Stimulated activated CD8-positive, alpha-beta memory T cell treated with anti-CD3 and anti-CD28 coated beads, Interleukin-7, amount 100 ng/mL, for 1 hour (primary cell): ENCODE data around the gene MOB1B.

Source experiments
- DNase-seq, 2 donors: peaks; one replicate each; pipeline ENCODE4 v3.0.0-alpha.2; 2020; ENCODE audit warnings: low read depth in 2 of 2

Gene MOB1B

GRCh38 chr4:70914631-70915030 is 12.5 kb downstream of the MOB1B start:
- DNase-seq: no peak

DNA sequence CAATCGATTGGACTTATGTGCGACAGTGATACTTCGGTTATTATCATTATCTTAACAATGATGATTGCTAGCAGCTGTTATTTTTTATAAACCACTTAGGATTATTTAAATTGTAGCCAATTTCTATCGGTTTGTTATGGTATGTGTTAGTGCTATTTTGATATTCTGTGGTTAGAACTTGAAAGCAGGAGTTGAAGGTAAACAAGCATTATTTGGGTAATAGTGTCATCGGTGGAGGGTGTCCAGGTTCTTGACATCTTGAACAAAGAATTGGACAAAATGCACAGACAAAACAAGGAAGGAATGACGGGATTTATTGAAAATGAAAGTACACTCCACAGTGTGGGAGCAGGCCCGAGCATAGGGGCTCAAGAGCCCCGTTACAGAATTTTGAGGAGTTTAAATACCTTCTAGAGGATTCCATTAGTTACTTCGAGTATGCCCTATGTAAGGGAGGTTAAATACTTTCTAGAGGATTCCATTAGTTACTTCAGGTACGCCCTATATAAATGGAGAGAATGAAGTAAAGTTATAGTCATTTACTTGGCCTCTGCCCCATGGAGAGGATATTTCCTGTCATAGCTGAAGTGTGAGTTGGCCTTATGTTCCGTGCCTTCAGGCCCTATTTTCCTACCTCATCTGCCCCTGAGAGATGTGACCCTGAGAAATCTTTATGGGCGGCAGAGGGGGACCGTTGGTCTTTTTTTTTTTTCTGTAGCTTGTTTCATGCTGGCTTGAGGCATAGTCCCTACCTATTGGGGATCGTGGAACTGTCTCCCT is 13.1 kb downstream of the MOB1B start:
- DNase-seq: no peak

- DNase-seq: no peak
Measured at GRCh38 chr4:70915874-70916559, 13.8 kb downstream of the MOB1B start.

GRCh38 chr4:70920592-70920991 is 18.4 kb downstream of the MOB1B start:
- DNase-seq: no peak

- no peak for DNase-seq
Measured at GRCh38 chr4:70925418-70925817, 23.2 kb downstream of the MOB1B start.

DNA sequence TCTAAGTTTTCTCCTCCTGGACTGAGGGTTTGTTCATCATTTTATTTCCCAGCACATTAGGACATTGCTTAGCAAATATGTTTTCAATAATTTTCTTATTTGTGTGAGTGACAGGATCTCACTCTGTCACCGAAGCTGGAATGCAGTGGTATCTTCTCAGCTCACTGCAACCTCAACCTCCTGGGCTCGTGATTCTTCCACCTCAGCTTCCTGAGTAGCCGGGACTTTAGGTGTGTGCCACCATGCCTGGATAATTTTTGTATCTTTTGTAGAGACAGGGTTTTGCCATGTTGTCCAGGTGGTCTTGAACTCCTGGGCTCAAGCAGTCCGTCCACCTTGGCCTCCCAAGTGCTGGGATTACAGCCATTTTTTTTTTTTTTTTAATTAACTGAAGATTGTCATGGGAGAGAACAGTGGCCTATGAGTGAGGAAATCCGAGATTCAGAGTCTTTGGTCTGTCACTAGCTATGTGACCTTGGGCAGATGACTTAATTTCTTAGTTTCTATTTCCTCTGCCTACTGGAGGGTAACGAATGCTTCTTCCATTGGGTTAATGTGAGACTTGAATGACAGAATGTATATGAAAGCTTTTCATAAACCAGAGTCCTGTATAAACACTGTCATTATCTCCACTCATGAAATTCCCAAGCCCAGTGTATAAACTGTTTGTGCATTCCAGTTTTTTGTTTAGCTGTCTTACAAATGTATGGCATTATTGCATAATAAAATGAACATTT is 23.9 kb downstream of the MOB1B start:
- no peak for DNase-seq

GRCh38 chr4:70927502-70928137 is 25.5 kb downstream of the MOB1B start:
- no peak for DNase-seq

GRCh38 chr4:70930530-70931256 is 28.5 kb downstream of the MOB1B start:
- DNase-seq: no peak

GRCh38 chr4:70931347-70931746 is 29.2 kb downstream of the MOB1B start:
- DNase-seq: no peak

- DNase-seq: no peak
Measured at GRCh38 chr4:70932984-70933383, 30.8 kb downstream of the MOB1B start.

DNA sequence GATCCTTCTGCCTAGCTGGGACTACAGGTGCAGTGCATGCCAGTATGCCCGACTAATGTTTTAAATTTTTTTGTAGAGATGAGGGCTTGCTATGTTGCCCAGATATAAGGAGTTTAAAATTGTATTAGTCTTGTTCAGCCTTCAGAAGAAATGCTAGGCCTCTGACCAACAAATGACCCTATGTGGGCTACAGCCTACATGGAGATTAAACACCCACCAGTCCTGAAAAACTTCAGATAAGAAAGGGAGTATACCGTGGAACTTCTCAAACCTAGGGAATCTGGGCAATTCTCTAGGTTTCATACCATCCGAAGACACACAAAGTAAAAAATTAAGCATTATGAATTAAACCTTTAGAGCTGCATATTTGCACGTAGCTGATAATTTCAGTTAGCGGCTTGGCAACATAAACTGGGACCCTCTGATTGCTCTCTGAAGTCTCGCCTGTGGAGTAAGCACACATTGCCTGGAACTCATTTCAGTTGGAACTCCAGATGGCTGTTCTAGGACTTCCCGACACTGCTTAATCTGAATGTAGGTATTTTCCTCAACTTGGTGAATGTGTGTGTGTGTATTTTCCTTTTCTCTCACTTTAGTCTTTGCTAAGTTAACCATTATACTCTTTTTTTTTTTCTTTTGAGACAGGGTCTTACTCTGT is 33.0 kb downstream of the MOB1B start:
- no peak for DNase-seq

DNA sequence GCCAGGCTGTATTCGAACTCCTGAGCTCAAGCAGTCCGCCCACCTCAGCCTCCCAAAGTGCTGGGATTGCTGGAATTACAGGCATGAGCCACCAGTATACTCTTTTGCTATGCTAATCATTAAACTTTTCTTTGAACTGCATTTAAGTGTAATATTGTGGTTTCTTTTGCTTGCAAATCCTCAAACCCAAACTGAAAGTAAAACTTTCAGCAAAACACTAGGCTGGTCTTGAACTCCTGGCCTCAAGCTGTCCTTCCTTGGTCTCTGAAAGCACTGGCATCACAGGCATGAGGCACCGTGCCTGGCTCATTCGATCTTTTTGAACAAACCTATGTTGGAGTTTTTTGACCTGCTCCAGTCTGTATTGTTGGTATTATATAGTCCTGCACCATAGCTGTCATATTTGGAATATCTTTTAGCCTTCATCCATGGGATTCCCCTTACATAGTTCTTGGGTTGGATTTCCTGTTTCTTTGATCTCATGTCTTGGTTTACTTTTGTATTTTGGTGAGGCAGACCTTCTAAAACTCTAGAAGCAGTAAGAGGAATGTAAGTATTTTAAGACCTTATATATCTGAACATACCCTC is 34.1 kb downstream of the MOB1B start:
- DNase-seq: no peak

- no peak for DNase-seq
Measured at GRCh38 chr4:70938086-70938485, 35.9 kb downstream of the MOB1B start.

DNA sequence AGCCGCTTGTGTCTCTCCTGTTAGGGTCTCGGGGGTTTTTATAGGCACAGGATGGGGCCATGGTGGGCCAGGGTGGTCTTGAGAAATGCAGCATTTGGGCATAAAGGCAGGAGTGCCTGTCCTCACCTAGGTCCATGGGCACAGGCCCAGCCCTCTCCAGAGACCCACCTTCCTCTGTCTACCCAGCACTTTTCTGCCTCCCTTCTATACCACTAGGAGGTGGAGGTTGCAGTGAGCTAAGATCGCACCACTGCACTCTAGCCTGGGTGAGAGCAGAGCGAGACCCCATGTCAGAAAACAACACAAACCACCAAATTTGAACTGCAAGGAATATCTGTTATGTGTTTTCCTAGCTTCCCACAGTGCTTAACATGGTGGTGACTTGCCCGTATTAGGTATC is 38.0 kb downstream of the MOB1B start:
- DNase-seq: no peak

DNA sequence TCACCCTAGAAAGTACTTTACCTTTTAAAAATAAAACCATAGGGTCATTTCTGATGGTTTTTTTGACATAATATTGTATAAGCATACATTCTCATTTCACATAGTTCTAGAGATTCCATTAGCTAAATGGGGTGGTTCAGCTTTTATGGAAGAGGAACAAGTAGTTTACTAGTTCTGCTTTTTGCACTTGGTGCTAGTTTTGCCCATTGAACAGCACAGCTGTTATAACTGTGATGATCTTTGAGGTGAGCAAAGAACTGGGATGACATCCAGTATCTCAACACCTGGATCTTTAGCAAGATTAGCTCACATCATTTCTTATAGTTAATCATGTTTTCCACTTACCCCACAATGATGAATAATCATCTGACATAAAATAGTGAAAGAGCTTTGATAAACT is 40.9 kb downstream of the MOB1B start:
- no peak for DNase-seq

GRCh38 chr4:70945046-70945445 is 42.9 kb downstream of the MOB1B start:
- no peak for DNase-seq

DNA sequence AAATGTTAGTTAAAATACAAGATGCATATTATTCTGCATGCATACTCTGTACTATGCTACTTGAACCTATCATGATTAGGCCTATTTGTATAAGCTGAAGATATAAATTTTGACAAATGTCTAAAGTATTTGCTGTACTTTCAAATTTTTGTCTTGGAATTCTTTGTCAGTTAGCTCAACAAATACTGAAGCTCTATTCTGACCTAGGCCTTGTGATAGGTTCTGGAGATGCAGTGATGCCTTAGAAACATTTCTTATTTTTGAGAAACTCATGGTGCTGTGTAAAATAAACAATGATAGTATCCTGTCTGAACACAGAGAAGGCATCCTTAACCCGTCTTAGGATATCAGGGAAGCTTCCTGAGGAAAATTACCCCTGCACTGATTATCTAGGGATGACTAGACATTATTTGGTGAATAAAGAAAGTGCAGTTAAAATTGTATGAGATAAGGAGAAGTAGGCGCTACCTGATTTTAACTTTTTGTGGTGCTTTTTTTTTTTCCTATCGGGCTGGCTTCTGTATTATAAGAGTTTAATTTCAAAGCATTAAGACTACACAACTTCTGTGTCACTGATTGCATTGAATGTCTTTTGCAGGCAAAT is 43.4 kb downstream of the MOB1B start:
- DNase-seq: no peak

DNA sequence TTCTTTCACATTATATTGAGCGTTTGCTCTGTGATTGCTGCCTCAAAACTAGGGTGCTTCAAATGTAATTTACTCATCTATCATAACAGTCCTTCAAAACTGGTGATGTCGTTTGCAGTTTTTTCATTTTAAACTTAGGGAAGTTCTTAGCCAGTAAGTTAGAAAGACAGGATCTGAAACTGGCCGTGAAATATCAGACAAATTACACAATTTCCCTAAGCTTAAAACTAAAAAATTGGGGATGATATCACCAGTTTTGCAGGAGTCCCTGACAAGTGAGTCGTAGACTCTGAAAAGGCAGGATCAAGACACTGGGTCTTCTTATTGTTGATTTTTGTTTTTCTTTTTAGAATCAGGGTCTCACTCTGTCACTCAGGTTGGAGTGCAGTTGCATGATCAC is 44.8 kb downstream of the MOB1B start:
- DNase-seq: no peak

GRCh38 chr4:70948665-70949260 is 46.6 kb downstream of the MOB1B start:
- DNase-seq: no peak

- no peak for DNase-seq
Measured at GRCh38 chr4:70954032-70954431, 51.9 kb downstream of the MOB1B start.
